Measurements from ENCODE around the gene MICOS13. TPM values are rescaled to one million over a fixed set of nuclear protein-coding genes. Genes with fewer than 3 reads are reported as not detected.

MICOS13 gene
- total RNA-seq, 1 donor from 2014 or later = 83.2 TPM

- no peaks in the 10 kb centered on the region for H3K27me3 ChIP-seq
- H3K36me3 ChIP-seq = peaks cover 2 to 84% of the 10 kb centered on the region in 2 donors
- no peak overlapping the region for H3K27ac ChIP-seq
- no peak for DNase-seq (ENCODE audit: extremely low spot score in 2 of 2)
- intact Hi-C loops (cut with DNase I) = no loop called here
- H3K4me3 ChIP-seq = no peak overlapping the region
- H3K9me3 ChIP-seq = no peaks in the 10 kb centered on the region
- no peaks in the 10 kb centered on the region for H3K4me1 ChIP-seq
- TF ChIP-seq CTCF (IDR thresholded peaks at IDR 0.05) = no peak
- TF ChIP-seq POLR2A (IDR thresholded peaks at IDR 0.05) = no peak
- no peak for TF ChIP-seq POLR2AphosphoS5 (IDR thresholded peaks at IDR 0.05; ENCODE audit: insufficient read depth in 1 of 2, low read depth in 1 of 2)
Measured at GRCh38 chr19:5652261-5652660, 28.1 kb downstream of the MICOS13 start.

- no peaks in the 10 kb centered on the region for H3K4me1 ChIP-seq
- no peaks in the 10 kb centered on the region for H3K9me3 ChIP-seq
- no peak for DNase-seq (ENCODE audit: extremely low spot score in 2 of 2)
- H3K27ac ChIP-seq = no peak overlapping the region
- no peaks in the 10 kb centered on the region for H3K27me3 ChIP-seq
- H3K4me3 ChIP-seq = no peak overlapping the region
- TF ChIP-seq POLR2AphosphoS5 (IDR thresholded peaks at IDR 0.05; ENCODE audit: insufficient read depth in 1 of 2, low read depth in 1 of 2) (no peak), POLR2A (IDR thresholded peaks at IDR 0.05) (no peak), CTCF (IDR thresholded peaks at IDR 0.05) (no peak)
- intact Hi-C loops (cut with DNase I) = no loop called here
- H3K36me3 ChIP-seq = peaks cover 2 to 84% of the 10 kb centered on the region in 2 donors
Measured at GRCh38 chr19:5651361-5651760, 29.0 kb downstream of the MICOS13 start.

- Histone ChIP-seq H3K27me3 (no peaks in the 10 kb centered on the region), H3K9me3 (no peaks in the 10 kb centered on the region), H3K4me3 (no peak overlapping the region), H3K36me3 (peaks cover 3 to 88% of the 10 kb centered on the region in 2 donors), H3K27ac (no peak overlapping the region), H3K4me1 (no peaks in the 10 kb centered on the region)
- DNase-seq (ENCODE audit: extremely low spot score in 2 of 2) = no peak
- intact Hi-C loops (cut with DNase I) = no loop called here
- TF ChIP-seq POLR2A (IDR thresholded peaks at IDR 0.05) (no peak), POLR2AphosphoS5 (IDR thresholded peaks at IDR 0.05; ENCODE audit: insufficient read depth in 1 of 2, low read depth in 1 of 2) (no peak), CTCF (IDR thresholded peaks at IDR 0.05) (no peak)
Measured at GRCh38 chr19:5648464-5648863, 31.9 kb downstream of the MICOS13 start.

- no peaks in the 10 kb centered on the region for H3K4me1 ChIP-seq
- no peak overlapping the region for H3K27ac ChIP-seq
- no peak for DNase-seq (ENCODE audit: extremely low spot score in 2 of 2)
- H3K9me3 ChIP-seq = no peaks in the 10 kb centered on the region
- no peak for TF ChIP-seq CTCF (IDR thresholded peaks at IDR 0.05)
- no peak for TF ChIP-seq POLR2AphosphoS5 (IDR thresholded peaks at IDR 0.05; ENCODE audit: insufficient read depth in 1 of 2, low read depth in 1 of 2)
- no peak for TF ChIP-seq POLR2A (IDR thresholded peaks at IDR 0.05)
- intact Hi-C loops (cut with DNase I) = no loop called here
- no peak overlapping the region for H3K4me3 ChIP-seq
- peaks cover 3 to 86% of the 10 kb centered on the region in 2 donors for H3K36me3 ChIP-seq
- no peaks in the 10 kb centered on the region for H3K27me3 ChIP-seq
Measured at GRCh38 chr19:5646703-5647102, 33.6 kb downstream of the MICOS13 start.

- peaks cover 3 to 76% of the 10 kb centered on the region in 2 donors for H3K36me3 ChIP-seq
- TF ChIP-seq POLR2AphosphoS5 (IDR thresholded peaks at IDR 0.05; ENCODE audit: insufficient read depth in 1 of 2, low read depth in 1 of 2) = no peak
- TF ChIP-seq POLR2A (IDR thresholded peaks at IDR 0.05) = no peak
- TF ChIP-seq CTCF (IDR thresholded peaks at IDR 0.05) = no peak
- DNase-seq (ENCODE audit: extremely low spot score in 2 of 2) = no peak
Measured at GRCh38 chr19:5645409-5645808, 34.9 kb downstream of the MICOS13 start.

More at GRCh38 chr19:5645409-5645808, 34.9 kb downstream of the MICOS13 start:
- Histone ChIP-seq H3K27ac (no peak overlapping the region), H3K4me1 (peaks cover 5% of the 10 kb centered on the region), H3K9me3 (no peaks in the 10 kb centered on the region), H3K4me3 (no peak overlapping the region), H3K27me3 (no peaks in the 10 kb centered on the region)
- intact Hi-C loops (cut with DNase I) = no loop called here
